SKM-1 (cell line): ENCODE measurements around the gene DST.
A peak's percentile ranks its signal among the peaks of the same experiment; 100 is the strongest.
"Not testable (repeated sequence)": the region's sequence is repeated elsewhere in the genome, so short reads cannot be mapped to it uniquely, and the experiment has no call there.

Experiments used
- DNase-seq: peaks from one replicate; lab custom pipeline; 2025; ENCODE audit not compliant: unreplicated experiment; lab: John Stamatoyannopoulos, UW

DST gene

DNA sequence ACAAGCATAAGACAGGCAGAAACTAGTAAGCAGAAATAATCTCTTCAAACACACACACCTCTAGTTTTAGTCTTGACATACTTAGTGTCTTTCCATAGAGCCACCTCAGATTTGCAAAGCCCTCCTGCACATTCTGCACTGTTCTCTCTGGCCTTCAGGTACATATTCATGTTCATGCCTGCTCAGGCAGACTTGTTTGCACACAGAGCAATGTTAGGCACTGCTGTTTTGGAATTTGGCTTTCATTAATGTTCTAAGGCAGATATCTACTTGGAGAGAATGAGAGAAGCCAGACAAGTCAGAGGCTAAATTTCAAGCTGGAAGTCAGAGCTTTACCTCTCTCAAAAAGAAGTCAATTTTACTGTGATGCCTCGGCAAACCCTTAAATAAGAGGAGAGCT lies 21.3 kb upstream of the DST start:
- no peak for DNase-seq

DNA sequence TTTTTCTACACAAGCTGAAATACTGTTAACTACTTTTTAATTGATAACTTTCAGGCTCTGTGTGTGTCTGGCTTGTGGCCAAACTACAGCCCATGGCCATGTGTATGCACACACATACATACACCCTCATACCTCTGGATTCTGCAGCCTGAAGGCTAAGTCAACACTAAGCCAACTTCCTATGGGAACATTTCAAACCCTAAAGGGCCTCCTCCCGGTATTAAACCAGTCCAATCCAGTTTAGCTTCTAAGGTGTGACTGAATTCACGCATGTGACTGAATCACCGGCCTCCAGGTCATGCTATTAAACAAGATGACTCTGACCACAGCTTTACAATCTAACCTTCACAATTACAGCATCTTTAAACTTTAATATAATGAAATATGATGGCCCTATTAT lies 20.7 kb upstream of the DST start:
- DNase-seq: no peak

DNA sequence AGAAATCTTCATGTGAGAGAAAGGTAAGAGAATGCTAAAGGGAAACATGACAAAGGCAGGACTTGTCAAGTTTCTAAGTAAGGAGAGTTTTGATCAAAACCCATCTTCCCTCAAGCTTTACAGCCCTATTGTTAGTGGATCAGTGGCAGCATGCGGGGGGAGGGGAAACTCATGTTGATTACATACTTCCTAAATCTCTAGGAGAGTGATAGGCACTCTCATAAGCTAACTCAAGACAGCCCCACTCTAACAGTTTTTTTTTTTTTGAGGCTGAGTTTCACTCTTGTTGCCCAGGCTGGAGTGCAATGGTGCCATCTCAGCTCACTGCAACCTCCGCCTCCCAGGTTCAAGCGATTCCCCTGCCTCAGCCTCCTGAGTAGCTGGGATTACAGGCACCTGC lies 18.6 kb upstream of the DST start:
- DNase-seq: not testable (repeated sequence)

DNA sequence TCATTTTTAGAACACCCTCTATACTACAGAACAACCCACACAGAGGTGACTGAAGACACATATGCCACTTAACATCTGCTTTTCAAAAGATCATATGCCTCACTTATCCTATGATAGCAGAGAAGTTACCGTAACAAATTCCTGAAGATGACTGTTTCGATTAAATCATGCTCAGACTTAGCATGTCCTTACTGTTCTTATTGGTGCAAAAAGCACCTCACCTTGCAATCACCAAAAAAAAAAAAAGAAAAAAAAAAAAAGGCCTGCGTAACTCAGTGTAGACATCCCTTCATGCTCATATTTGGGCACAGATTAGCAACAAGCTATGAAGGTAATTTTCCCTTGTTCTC lies 17.7 kb upstream of the DST start:
- DNase-seq: no peak

DNA sequence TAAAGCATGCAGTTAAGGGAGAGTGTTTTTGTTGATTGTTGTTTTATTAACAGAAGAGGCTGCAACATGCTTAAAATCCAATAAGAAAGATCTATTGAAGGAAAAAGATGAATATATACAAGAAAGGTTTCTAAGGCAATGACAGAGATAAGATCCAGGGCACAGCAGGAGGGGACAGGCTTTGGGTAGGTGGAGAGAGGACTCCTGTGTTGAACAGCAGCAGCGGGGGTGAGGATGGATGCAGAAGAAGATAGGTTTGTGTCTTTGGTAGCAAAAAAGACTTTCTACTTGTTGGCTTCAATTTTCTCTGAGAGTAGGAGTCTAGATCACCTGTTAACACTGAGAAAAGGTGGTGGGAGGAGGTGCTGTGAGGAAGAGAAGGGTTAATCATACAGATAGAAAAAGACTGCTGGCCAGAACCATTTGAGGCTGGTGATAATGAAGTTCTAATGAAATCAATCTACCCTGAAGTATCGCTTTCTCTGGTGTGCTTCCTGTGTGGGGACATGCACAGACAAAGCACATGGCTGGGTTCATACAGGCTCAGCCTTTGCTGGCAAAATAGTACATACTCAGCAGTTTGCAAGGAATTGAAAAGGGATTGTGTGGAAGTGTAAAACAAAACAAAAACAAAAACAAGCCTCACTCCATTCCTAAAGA lies 17.2 kb upstream of the DST start:
- no peak for DNase-seq

DNA sequence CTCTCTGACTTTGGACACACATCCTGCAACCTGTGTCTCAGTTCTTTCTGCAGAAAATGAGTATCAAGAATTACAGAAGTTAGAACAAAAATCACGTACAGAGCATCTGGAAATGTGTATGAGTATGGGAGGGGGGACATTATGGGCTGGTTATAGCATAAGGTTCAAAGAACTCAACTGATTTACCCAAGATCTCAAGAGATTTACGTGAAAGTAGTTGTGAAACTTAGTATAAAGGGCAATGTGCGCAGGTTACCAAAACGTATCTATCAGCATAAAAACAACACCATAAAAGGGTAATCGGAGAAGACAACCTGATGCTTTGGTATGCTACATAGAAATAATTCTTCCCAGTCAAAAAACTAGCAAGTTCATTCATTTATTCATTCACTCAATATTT lies 15.6 kb upstream of the DST start:
- no peak for DNase-seq

DNA sequence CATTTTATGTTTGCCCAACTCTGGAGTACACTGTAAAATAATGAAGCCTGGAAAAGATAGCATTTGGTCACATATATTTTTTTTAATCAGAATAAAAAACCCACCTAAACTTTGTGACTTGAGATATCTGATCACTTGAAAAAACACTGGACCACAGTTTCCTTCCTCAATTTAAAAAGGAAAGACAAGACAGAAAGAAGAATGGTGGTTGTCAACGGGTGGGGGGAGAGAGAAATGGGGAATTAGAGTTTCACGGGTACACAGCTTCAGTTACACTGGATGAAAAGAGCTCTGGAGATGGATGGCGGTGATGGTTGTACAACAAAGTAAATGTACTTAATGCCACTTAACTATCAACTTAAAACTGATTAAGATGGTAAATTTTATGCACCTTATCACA lies 14.7 kb upstream of the DST start:
- no peak for DNase-seq

DNA sequence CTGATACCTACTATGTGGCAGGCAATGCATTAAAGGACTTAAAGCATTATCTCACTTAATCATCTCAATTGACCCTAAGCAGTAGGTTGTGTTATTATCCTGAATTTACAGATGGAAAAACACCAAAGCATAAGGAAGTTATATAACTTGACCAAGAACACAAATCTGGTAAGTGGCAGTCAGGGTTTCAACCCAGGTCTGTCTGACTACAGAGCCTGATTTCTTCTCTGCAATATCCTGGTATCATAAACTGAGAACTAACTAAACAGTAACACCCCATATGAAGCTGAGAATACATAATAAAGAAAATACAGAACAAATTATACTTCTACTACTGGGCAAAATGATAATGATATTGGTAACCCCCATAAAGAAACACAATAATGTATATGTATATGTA lies 13.8 kb upstream of the DST start:
- DNase-seq: no peak

DNA sequence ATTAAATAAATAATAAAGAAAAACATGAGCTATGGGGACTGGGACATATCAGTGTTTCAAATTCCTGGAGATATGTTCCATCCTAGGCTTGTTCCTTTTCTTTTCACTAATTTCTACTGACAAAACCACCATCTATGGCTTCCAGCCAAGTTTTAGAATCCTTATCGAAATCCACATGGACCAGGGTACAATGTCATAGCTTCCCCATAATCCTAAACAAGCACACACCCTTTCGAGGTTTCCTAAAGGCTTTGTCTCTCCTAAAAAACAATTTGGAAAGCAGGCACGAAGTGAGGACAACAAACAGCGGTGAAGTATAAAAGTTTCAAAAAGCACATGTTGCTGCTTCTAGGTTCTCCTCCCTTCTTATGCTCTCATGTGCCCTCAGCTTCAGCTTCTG lies 13.3 kb upstream of the DST start:
- DNase-seq: no peak

DNA sequence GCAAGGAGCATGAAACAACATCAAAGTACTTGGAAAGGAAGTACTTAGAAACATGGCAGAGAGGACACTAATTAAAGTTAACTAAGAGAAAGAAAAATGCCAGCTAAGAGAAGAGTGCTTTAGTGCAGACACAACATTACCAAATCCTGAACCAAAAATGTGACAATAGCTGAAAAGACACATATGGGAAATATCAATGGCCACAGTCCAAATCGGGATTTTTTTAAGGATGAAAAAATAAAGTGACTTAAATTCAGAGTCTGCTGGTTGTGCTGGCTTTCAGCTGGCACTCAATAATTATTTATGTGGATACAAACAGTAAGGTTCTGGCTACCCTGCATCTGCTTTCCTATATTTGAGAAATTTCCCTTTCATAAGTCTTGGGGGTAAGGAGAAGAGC lies 12.6 kb upstream of the DST start:
- no peak for DNase-seq

DNA sequence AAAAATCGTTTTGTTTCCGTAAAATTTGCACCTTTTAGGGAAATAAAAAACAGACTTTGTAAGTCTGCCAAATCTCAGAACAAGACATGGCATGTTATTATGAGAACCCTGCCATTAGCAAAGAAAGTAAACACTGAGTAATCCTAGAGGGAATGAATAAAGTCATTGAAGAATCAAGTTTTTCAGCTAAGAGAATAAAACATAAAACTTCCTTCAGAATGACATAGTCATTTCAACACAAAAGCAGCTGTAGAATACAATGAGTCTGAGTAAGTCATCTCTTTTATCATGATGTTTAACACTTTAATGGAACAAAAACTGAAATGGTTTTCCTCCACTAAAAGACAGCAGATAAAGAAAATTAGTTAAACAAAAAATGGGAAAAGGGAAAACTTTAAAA lies 10.3 kb upstream of the DST start:
- no peak for DNase-seq

DNA sequence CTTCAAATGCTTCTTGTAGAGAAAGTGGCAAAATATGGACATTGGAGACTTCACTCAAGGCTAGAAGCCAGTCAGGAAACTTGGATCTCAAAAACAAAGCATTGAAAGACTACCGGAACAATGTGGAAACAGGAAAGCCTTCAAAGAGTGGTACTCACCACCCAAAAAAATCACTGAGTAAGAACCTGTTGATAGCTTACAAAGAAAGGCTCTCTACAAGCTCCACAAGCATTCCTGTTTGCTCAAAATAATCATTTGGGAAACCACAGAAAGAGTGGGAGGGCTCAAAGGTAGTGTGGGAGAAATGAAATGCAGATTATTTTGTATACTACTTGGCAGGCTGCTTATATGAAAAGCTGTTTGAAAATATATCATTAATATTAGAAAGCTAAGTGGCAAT lies 9.5 kb upstream of the DST start:
- no peak for DNase-seq

DNA sequence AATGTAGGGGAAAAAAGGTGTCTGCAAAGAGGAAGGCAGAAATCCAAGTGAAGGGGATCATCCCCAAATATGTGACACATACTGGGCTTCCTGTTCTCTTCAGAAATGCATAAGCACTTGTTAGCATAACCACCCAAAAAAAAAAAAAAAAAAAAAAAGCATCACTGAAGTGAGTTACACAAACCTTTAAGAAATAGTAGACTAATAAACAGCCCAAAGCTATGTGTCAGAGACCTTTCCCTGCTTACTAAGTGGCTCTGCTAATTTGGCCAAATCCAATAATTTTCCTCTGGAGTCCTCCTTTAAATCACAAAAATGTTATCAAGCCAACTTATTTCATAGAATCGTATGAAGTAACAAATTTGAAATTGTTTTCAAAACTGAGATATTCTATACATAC lies 7.5 kb upstream of the DST start:
- DNase-seq: no peak

DNA sequence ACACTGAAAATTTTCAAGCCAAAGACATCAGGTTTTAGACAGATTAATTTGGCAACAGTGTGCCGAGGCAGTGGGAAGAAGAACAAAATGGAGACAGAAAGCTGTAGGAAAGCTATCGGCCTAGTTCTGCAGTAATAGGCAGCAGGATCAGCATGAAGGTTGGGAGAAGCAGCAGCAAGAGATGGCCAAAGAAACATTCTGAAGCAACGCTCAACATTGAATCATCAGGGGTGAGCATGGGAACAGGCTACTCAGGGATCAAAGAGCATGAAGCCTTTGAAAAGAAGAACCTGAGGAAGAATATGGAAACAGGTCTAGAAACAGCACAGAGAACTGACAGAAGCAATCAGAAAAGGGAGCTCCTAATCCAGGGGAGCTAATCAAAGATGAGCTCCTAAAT lies 7.1 kb upstream of the DST start:
- no peak for DNase-seq

DNA sequence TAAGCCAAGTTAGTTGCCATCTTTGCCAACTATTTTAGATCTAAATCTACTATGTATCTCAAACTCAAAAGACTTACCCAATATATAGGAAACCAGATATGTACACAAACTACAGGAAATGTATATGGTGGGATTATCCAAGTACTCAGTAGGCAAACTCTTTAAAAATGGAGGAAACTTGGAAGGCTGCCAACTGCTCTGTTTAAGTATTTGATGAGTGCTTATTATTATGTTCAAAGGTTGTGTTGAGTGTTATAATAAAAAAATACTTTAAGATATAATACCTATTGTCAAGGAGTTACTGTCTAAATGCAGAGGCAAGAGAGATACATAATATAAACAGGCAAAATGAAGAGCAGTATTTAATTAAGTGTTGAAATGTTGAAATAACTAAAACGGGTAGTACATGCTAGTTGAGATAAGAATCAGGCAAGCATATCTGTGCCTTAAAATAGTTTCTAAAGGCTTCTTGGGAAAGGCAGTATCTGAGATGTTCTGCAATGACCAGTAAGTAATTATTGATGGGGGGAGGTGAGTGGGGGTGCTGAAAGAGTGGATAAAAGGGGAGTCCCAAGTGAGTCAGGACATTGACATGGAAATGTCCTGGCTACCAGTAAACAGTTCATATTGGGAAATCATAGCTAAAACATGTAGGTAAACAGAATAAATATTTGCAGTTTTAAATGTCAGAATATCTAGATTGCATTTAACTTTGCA lies 6.5 kb upstream of the DST start:
- DNase-seq: no peak

DNA sequence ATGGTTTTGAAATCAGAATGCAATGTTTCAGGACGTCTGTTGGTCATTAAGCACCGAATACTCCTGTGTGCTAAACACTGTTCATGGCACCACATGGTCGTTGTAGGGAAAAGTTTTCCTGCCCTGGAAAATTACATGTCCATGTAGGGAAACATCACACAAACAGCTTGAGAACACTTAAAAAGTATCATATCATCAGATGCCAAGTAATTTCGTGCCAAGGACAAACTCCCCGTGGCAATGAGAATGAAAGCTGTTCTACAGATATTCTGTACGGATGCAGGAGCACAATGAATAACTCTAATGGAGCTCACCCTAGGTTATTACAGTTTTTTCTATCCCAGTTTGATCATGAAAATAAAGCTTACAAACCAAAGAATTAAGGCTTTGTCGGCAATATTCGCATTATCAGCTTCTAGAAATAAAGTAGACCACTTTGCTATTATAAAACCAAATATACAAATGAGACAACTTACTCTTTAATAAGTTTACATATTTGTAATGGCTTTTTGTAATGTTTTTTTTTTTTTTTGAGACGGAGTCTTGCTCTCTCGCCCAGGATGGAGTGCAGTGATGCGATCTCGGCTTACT lies 4.6 kb upstream of the DST start:
- DNase-seq: no peak

DNA sequence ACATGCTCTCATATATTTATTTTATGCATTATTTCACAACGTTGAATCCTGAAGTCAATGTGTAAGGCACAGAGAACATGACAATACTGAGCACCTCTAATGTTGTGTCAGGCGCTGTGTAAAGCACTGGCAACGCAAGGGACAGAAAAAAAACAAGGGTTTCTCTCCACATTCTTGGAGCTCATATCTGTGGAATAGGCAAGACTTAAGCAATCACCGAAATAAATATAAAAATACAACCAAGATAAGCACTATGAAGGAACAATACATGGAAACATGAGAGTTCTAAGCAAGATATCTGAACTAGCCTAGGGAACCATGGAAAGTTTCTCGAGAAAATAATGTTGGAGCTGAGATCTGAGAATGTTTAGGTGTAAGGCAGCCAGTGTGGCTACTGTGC lies 1.7 kb upstream of the DST start:
- DNase-seq: no peak

DNA sequence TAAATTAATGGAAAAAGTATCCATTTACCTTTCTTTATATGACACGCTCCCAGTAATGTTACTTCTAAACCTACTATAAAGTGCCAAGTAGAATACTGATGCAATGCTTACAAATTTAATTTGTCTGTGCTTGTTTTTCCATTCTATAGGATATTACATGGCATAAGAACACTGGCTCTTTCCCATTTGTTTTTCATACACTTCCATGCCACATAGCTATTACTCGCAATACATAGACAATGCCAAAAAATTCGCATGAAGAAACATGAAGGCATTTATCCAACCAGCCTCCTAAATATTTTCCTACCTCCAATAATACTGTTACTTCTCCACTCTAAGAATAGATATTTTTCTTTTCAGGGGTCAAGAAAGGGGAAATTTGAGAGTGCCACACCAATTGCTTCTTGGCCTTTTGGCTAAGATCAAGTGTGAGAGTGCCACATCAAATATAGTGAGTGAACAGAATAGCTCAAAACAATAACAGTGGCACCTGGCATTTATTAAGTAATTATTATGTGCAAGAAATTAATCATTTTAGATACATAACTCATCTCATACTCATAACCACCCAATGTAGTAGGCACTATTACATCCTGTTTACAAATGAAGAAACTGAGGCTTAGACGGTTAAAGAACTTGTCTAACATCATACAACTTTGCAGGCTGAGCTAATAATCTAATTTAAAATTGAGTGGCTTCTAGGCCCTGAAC lies 845 bp upstream of the DST start:
- no peak for DNase-seq

DNA sequence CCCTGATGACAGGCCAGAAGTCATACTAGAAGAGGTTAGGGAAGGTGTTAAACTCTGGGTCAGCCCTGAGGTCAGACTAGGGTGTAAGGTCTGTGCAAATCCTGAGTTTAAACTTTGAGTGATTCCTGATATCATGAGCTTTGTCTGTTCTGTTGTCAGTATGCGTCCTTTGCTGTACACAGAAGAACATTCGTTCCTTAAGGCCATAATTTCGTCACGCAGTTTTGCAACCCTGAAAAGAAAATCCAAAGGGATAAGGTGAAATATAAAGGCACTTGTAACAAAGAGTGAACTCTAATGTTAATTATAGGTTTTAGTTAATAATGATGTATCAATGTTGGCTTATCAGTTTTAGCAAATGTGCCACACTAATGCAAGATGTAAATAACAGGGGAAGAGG lies 2.3 kb downstream of the DST start:
- no peak for DNase-seq

DNA sequence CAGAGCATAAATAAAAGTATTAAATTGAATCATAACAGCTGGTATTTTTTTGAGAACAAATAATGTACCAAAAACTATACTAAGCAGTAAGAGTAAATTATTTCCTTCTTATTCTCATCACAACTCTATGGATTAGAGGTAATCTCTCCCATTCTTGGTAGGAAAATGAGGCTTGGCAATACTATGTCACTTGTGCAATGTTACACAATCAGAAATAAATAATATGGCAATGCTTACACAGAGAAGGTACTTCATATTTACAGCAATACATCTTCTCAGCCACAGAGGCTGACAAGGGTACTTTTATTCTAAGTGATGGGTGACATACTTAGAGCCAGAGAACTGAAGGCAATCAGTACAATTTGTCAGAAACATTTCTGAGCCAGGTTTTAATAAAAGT lies 3.9 kb downstream of the DST start:
- no peak for DNase-seq

DNA sequence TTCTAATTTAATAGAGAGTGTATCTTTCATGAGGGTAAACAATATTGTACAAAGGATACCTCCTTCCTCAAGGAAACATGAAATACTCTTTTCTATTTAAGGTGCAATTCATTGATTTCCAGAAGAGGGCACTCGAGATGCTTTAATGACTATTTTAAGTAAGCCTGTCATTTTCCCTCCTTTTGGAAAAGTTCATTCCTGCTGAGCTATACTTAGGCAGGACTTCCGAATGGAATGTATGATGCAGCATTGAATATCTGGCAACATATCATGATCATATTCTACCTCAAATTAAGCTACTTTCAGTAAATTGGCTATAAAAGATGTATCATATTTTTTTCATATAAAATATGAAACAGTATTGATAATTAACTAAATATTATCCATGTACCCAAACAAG lies 5.0 kb downstream of the DST start:
- DNase-seq: peak; percentile 23

DNA sequence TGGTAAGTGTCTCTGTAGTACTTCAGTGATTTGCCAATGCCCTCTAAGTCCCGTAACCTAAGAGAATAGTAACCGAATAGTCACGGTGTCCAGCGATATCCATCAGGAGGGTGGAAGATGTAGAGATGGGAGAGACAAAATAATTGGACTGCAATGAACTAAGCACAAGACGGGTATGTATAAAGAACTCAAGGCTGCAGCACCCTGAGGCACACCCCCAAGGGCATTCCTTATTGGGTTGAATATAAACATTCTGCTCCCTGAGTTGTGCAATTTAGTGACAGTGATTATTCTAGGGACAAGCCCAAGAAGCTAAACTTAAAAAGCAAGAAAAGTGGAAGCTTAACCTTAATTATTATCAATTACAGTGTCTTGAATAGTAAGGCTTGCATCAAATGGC lies 14.6 kb downstream of the DST start:
- DNase-seq: no peak
